ENCODE measurements around the gene ERO1B.

DNA sequence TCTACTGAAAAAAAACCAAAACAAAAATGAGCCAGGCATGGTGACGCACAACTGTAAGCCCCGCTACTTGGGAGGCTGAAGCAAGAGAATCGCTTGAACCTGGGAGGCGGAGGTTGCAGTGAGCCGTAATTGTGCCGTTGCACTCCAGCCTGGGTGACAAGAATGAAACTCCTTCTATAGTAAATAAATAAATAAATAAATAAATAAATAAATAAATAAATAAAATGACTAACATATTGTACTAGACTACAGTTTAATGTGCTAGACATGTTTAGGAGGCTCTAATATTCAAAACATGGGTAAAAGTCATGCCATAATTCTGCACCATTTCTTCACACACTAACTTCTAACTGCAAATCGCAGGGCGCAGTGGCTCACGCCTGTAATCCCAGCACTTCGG lies 33.3 kb upstream of the ERO1B start:
- TF ChIP-seq EZH2phosphoT487 (IDR thresholded peaks at IDR 0.05; ENCODE audit: low read depth) = no peak
- TF ChIP-seq, protein P1, sequence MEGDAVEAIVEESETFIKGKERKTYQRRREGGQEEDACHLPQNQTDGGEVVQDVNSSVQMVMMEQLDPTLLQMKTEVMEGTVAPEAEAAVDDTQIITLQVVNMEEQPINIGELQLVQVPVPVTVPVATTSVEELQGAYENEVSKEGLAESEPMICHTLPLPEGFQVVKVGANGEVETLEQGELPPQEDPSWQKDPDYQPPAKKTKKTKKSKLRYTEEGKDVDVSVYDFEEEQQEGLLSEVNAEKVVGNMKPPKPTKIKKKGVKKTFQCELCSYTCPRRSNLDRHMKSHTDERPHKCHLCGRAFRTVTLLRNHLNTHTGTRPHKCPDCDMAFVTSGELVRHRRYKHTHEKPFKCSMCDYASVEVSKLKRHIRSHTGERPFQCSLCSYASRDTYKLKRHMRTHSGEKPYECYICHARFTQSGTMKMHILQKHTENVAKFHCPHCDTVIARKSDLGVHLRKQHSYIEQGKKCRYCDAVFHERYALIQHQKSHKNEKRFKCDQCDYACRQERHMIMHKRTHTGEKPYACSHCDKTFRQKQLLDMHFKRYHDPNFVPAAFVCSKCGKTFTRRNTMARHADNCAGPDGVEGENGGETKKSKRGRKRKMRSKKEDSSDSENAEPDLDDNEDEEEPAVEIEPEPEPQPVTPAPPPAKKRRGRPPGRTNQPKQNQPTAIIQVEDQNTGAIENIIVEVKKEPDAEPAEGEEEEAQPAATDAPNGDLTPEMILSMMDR (IDR thresholded peaks at IDR 0.05; ENCODE audit: low read depth, low read length) = no peak

All from OCI-LY3 (cell line).